NCI-H2196 treated with DMSO at 0.1 percent for 48 hours (cell line): ENCODE results near the gene NCCRP1.

ENCODE experiments used
- DNase-seq: peaks from one replicate; lab custom pipeline; 2025; ENCODE audit not compliant: unreplicated experiment; lab: John Stamatoyannopoulos, UW

Gene NCCRP1

GRCh38 chr19:39196860-39197562 lies at the start of gene NCCRP1:
TSS of gene NCCRP1 (plus strand) at chr19:39196964. CDS start at chr19:39196983, 19 bp downstream.
- DNase-seq, result no peak

- DNase-seq, result no peak
Observed at GRCh38 chr19:39147480-39147879, 49.3 kb upstream of the NCCRP1 start.

- DNase-seq, result no peak
Observed at GRCh38 chr19:39148939-39149529, 47.7 kb upstream of the NCCRP1 start.

GRCh38 chr19:39150235-39150634 lies 46.5 kb upstream of the NCCRP1 start:
- DNase-seq, result no peak

GRCh38 chr19:39150807-39151600 lies 45.8 kb upstream of the NCCRP1 start:
- no peak for DNase-seq

GRCh38 chr19:39152066-39152465 lies 44.7 kb upstream of the NCCRP1 start:
- DNase-seq, result no peak

GRCh38 chr19:39154100-39154628 lies 42.6 kb upstream of the NCCRP1 start:
- DNase-seq, result no peak

- DNase-seq, result no peak
Observed at GRCh38 chr19:39154629-39155100, 42.1 kb upstream of the NCCRP1 start.

GRCh38 chr19:39155114-39155700 lies 41.6 kb upstream of the NCCRP1 start:
- DNase-seq, result no peak

- DNase-seq, result no peak
Observed at GRCh38 chr19:39155741-39156140, 41.0 kb upstream of the NCCRP1 start.

- DNase-seq, result no peak
Observed at GRCh38 chr19:39156326-39157230, 40.2 kb upstream of the NCCRP1 start.

GRCh38 chr19:39157275-39157996 lies 39.3 kb upstream of the NCCRP1 start:
- no peak for DNase-seq

- DNase-seq, result no peak
Observed at GRCh38 chr19:39157997-39158389, 38.8 kb upstream of the NCCRP1 start.

- DNase-seq, result no peak
Observed at GRCh38 chr19:39158646-39159260, 38.0 kb upstream of the NCCRP1 start.

- DNase-seq, result no peak
Observed at GRCh38 chr19:39160523-39160861, 36.3 kb upstream of the NCCRP1 start.

GRCh38 chr19:39160889-39161672 lies 35.7 kb upstream of the NCCRP1 start:
- DNase-seq, result no peak

- DNase-seq, result no peak
Observed at GRCh38 chr19:39162441-39163043, 34.2 kb upstream of the NCCRP1 start.

- DNase-seq, result no peak
Observed at GRCh38 chr19:39163621-39164020, 33.1 kb upstream of the NCCRP1 start.
